WI38 (cell line): Measurements from ENCODE around the gene UQCC5.

Experiments
- H3K4me3 ChIP-seq: 2 replicates; pipeline ENCODE4 v1.5.1; 2011; ENCODE audit warnings: low read depth, mild to moderate bottlenecking, control low read depth, low read length
- CTCF ChIP-seq: IDR thresholded peaks from 2 replicates; pipeline ENCODE4 v1.5.1; 2012; ENCODE audit warnings: low read depth, mild to moderate bottlenecking, control low read depth, low read length

Gene UQCC5

GRCh38 chr3:52539010-52539653 is 2.7 kb downstream of the UQCC5 start:
- no peak overlapping the region for H3K4me3 ChIP-seq
- TF ChIP-seq CTCF = no peak

- TF ChIP-seq CTCF = no peak
- no peak overlapping the region for H3K4me3 ChIP-seq
Measured at GRCh38 chr3:52541050-52541449, 4.6 kb downstream of the UQCC5 start.

GRCh38 chr3:52544937-52545336 is 8.5 kb downstream of the UQCC5 start:
- no peak for TF ChIP-seq CTCF
- H3K4me3 ChIP-seq = no peak overlapping the region

- no peak for TF ChIP-seq CTCF
- no peak overlapping the region for H3K4me3 ChIP-seq
Measured at GRCh38 chr3:52546111-52546901, 9.9 kb downstream of the UQCC5 start.

- no peak overlapping the region for H3K4me3 ChIP-seq
- no peak for TF ChIP-seq CTCF
Measured at GRCh38 chr3:52547143-52547542, 10.7 kb downstream of the UQCC5 start.

GRCh38 chr3:52551118-52551517 is 14.7 kb downstream of the UQCC5 start:
- H3K4me3 ChIP-seq = no peak overlapping the region
- TF ChIP-seq CTCF = no peak

- no peak for TF ChIP-seq CTCF
- no peak overlapping the region for H3K4me3 ChIP-seq
Measured at GRCh38 chr3:52552089-52552488, 15.7 kb downstream of the UQCC5 start.
